Activated CD4-positive, alpha-beta T cell treated with anti-CD3 and anti-CD28 coated beads for 4 hours (primary cell): ENCODE measurements around the gene MEPCE.
A peak's percentile ranks its signal among the peaks of the same experiment; 100 is the strongest.

Source experiments
- DNase-seq, 2 donors: peaks; one replicate each; pipeline ENCODE4 v3.0.0-alpha.2; 2020

MEPCE gene

DNA sequence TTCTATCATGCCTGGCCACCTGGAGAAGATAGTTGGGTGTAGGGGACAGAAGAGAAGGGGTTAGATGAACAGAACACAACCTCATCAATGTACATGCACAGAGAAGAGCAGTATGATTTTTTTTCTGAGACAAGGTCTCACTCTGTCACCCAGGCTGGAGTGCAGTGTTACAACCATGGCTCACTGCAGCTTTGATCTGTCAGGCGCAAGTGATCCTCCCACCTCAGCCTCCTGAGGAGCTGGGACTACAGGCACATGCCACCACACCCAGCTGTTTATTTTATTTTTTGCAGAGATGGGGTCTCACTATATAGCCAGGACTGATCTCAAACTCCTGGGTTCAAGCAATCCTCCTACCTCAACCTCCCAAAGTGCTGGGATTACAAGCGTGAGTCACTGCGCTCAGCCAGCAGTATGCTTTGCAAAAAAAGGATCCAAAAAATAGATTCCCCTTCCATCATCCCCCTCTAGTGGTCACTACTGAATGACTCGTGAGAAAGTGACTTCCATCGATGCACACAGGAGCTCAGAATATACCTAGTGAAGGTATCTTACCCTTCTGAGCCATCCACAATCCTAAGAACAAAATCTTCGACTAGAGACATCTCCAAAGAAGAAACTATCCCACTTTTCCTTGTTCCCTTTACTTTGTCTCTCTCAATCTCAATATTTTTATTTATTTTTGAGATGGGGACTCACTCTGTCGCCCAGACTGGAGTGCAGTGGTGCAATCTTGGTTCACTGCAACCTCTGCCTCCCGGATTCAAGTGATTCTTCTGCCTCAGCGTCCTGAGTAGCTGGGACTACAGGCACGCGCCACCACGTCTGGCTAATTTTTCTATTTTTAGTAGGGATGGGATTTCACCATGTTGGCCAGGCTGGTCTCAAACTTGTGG lies 22.1 kb upstream of the MEPCE start:
- DNase-seq: peak; percentile 39 to 48

DNA sequence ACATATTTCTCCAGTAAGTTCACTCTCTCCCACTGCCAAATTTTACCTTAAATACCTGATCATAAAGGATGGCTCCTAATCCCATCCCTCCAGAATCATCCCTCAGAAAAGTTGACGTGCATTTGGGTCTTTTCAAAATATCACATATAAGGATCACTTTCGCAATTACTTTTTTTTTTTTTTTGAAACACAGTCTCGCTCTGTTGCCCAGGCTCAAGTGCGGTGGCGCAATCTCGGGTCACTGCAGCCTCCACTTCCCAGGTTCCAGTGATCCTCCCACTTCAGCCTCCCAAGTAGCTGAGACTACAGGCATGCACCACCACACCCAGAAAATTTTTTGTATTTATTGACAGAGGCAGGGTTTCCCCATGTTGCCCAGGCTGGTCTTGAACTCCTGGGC lies 18.5 kb upstream of the MEPCE start:
- no peak for DNase-seq

GRCh38 chr7:100413346-100413745 lies 16.3 kb upstream of the MEPCE start:
- no peak for DNase-seq

DNA sequence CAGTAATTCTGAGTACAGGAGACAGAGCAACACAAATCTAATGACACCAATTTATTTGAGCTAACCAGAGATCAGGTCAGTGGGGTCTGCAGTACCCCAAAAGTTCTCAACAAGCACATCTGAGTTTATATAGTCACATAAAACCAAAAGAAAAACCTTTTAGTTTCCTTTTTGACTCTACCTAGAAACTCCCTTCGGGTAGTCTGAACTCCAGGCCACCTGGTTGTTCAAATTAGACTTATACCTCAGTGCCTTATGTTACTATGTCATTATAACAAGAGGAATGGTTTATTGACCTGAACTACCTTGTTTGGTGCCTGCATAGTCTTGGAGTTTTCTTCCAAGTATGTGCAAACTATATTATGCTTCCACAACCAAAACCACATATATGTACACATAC lies 15.7 kb upstream of the MEPCE start:
- no peak for DNase-seq

- DNase-seq: no peak
These were observed 14.2 kb upstream of the MEPCE start for GRCh38 chr7:100415448-100415847.

GRCh38 chr7:100418930-100419659 lies 10.5 kb upstream of the MEPCE start:
- no peak for DNase-seq

DNA sequence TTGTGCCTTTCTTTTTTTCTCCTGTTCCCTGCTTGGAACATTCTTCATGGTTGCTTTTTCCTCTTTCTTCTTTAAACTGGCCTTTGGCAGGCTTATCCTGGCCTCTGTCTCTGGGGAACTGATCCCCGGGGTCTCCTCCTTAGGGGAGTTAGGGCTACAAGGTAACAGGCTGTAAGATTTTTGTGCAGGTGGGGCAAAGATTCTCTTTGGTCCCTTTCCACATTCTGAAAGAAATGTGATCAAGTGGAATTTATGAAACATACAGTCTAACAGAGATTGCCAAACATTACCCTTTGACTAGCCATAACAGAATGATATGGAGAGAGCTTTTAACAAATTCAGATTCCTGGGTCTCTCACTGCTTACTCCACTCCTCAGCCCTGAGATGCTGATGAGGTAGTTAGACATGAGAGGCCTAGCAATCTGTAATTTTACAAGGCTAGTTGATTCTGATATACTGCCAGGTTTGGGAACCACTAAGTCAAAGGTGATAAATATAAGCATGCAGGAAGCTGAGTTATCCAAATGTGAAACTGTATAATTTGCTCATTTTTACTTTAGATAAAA lies 9.9 kb upstream of the MEPCE start:
- no peak for DNase-seq

DNA sequence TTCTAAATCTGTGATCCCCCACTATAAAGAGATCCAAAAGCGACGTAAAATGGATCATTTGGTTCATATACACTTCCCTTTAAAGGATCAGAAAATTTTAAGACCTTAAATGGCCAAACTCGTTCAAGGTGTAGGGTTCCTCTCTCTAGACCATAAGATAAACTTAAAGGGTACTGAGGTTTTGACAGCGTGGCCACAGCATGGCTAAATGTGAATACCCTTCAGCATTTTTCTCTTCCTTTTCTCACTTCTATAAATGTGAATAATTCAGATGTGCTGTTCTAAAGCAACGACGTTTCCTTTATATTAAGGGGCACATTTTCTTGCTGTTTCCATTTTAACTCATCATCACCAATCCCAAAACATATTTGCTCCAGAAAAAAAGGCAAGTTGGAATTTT lies 6.3 kb upstream of the MEPCE start:
- DNase-seq: no peak

GRCh38 chr7:100425347-100425746 lies 4.3 kb upstream of the MEPCE start:
- DNase-seq: no peak

DNA sequence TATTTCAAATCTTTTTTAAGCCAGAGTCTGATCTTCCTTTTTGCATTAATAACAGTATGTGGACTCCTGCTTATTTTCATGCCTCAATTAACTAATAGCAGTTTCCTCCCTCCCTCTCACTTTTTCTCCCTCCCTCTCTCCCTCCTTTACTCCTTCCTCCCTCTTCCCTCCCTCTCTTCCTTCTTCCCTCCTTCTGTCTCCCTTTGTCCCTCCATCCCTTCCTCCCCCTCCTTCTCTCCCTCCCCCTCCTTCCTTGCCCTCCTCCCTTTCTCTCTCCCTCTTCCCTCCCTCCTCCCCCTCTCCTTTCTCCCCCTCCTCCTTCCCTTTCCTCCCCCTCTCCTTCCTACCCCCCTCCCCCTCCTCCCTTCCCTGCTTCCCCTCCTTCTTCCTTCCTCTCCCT lies 3.1 kb upstream of the MEPCE start:
- no peak for DNase-seq

DNA sequence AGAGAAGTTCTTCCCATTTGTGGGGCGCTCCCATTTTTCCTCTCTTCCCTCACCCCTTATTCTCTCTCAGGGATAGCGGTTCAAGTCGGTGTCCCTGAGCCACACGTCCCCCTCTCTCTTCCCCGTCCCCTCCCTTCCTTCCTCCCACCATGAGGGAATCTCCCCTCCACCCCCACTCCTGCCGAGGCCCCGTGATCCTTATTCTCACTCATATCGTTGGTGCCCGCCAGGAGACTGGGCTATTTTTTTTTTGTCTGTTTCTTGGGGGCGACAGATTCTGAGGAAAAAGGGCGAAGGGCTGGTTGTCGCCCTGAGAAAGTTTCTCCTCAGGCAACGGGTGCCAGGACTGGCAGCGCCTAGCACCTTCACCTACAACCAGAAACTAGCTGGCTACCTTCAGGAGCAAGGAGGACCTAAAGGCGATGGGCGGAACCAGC lies 1.9 kb upstream of the MEPCE start:
- peak in 1 of 2 donors; percentile 35 for DNase-seq

GRCh38 chr7:100428199-100428966 lies 1.2 kb upstream of the MEPCE start, which contains the start of gene ZCWPW1:
ZCWPW1 (minus strand) TSS chr7:100428703; CDS start chr7:100420649, 8,054 bp downstream.
- peak; percentile 98 for DNase-seq

GRCh38 chr7:100428967-100429636 lies 529 bp upstream of the MEPCE start:
- DNase-seq: peak; percentile 100

- peak; percentile 31 to 56 for DNase-seq
These were observed 1.1 kb downstream of the MEPCE start for GRCh38 chr7:100430493-100431285.

DNA sequence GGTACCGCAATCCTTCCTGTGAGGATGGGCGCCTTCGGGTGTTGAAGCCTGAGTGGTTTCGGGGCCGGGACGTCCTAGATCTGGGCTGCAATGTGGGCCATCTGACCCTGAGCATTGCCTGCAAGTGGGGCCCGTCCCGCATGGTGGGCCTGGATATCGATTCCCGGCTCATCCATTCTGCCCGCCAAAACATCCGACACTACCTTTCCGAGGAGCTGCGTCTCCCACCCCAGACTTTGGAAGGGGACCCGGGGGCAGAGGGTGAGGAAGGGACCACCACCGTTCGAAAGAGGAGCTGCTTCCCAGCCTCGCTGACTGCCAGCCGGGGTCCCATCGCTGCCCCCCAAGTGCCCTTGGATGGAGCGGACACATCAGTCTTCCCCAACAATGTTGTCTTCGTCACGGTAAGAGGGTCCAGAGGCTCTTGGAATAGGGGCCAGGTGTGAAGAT lies 1.7 kb downstream of the MEPCE start:
- DNase-seq: no peak

DNA sequence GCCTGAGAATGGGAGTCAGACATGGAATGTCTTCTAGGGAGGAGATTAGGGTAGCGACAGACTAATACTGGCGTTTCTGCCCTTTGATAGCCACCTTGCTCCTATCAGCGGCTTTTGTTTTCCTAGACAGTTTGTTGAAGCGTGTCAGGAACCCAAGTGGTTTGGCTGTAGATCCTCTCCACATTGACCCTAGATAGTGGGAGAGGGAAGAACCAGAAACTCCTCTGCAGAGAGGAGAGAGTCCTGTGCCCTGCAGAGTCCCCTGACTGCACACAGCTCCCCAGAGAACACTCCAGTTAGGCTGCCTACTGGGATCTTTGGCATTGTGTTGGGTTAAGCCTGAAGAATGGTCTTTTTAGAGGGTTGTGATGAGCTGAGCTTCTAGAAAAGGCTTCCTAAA lies 2.4 kb downstream of the MEPCE start:
- DNase-seq: no peak

GRCh38 chr7:100432621-100433275 lies 3.1 kb downstream of the MEPCE start:
- DNase-seq: no peak

- DNase-seq: no peak
These were observed 3.6 kb downstream of the MEPCE start for GRCh38 chr7:100433276-100433591.

DNA sequence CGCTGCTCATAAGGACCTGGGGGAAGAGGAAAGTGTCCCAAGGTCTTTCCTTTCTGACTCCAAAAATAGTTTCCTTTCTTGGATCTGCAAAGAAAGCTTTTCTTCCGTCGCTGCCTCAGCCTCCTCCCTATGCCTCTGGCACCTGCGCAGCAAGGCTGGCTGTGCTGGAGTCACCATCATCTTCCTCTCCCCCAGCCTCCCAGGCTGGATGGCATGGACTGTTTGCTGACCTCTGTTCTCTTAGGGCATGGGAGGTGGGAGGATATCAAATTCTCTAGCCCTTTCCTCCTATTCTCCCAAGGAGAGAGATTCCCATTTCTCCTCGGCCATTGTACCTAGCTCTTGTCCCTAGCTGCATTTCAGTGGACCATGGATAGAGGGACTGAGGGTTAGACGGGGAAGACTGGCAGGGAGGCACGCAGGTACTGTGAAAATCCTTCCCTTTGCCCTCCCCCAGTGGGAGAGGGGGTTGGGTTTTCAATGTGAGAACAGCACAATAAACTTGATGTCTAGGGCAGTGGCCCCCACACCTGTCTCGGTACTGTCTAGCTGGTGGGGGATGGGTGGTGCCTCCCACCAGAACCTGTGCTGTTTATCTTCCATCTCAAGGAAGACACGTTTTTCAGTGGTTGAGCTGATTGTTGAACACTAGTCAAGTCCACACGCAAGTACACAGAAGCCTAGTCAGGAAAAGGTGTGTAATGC lies 4.1 kb downstream of the MEPCE start:
- DNase-seq: no peak
